Ovary (tissue), 3 donors: ENCODE results near the gene CENPF.

ENCODE experiments used
- EP300 ChIP-seq: sonication (generic); formaldehyde crosslinking; IDR thresholded peaks from one replicate; pipeline ENCODE4 v1.6.1; 2017; ENCODE audit warnings: antibody characterized with exemption
- POLR2A ChIP-seq: fragments of 450-650 bp; IDR thresholded peaks from one replicate; pipeline ENCODE4 v1.6.1; 2017; ENCODE audit warnings: antibody characterized with exemption, mild to moderate bottlenecking, moderate library complexity
- TF ChIP-seq, protein P1 (sequence below), 3 donors: fragments of 450-650 bp in 2 of 3; fragments of 200-600 bp in 1 of 3; IDR thresholded peaks; one replicate each; pipeline versions ENCODE4 v1.5.1 to v1.8.0; 2016 to 2022; ENCODE audit warnings: antibody characterized with exemption in 3 of 3, mild to moderate bottlenecking in 1 of 3
- donor health status: DM: no; HTN: no; CAD: no.

DNA sequence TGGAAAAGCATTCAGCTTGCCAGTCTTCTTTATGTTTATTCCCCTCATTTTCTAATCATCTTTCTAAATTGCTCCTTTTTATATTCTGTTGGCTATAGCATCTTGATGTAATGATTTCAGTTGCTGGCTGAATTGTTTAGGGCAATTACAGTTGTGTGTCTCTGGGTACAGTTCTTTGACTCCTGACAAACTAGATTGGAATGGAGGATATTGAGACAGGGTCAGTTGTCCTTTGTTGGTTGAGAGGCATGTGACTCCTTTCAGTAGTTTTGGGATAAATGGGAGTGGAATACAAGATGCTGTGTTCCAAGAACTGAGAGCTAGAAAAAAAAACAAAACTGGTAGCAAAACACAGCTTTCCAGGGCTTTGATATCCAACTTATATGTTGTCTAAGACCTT, 1.5 kb downstream of the CENPF start:
- TF ChIP-seq, protein P1, sequence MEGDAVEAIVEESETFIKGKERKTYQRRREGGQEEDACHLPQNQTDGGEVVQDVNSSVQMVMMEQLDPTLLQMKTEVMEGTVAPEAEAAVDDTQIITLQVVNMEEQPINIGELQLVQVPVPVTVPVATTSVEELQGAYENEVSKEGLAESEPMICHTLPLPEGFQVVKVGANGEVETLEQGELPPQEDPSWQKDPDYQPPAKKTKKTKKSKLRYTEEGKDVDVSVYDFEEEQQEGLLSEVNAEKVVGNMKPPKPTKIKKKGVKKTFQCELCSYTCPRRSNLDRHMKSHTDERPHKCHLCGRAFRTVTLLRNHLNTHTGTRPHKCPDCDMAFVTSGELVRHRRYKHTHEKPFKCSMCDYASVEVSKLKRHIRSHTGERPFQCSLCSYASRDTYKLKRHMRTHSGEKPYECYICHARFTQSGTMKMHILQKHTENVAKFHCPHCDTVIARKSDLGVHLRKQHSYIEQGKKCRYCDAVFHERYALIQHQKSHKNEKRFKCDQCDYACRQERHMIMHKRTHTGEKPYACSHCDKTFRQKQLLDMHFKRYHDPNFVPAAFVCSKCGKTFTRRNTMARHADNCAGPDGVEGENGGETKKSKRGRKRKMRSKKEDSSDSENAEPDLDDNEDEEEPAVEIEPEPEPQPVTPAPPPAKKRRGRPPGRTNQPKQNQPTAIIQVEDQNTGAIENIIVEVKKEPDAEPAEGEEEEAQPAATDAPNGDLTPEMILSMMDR (IDR thresholded peaks at IDR 0.05), result no peak
- TF ChIP-seq EP300, result no peak
- TF ChIP-seq POLR2A, result no peak
